ENCODE data around the gene HEPACAM.

HEPACAM gene

GRCh38 chr11:124880958-124881357 is 54.9 kb downstream of the HEPACAM start:
- DNase-seq = no peak

- DNase-seq = no peak
These were observed 55.6 kb downstream of the HEPACAM start for GRCh38 chr11:124880290-124880611.

GRCh38 chr11:124879493-124880289 is 56.2 kb downstream of the HEPACAM start:
- DNase-seq = no peak

- DNase-seq = no peak
These were observed 56.9 kb downstream of the HEPACAM start for GRCh38 chr11:124878759-124879492.

GRCh38 chr11:124877910-124878758 is 57.7 kb downstream of the HEPACAM start:
- DNase-seq = no peak

- no peak for DNase-seq
These were observed 58.3 kb downstream of the HEPACAM start for GRCh38 chr11:124877631-124877909.

GRCh38 chr11:124876818-124877630 is 58.8 kb downstream of the HEPACAM start:
- DNase-seq = no peak

- DNase-seq = peak; percentile 70
These were observed 59.7 kb downstream of the HEPACAM start for GRCh38 chr11:124875943-124876817.

GRCh38 chr11:124875401-124875800 is 60.4 kb downstream of the HEPACAM start:
- no peak for DNase-seq

GRCh38 chr11:124874571-124875255 is 61.1 kb downstream of the HEPACAM start:
- no peak for DNase-seq

- DNase-seq = no peak
These were observed 61.9 kb downstream of the HEPACAM start for GRCh38 chr11:124873951-124874350.

GRCh38 chr11:124872741-124873140 is 63.1 kb downstream of the HEPACAM start:
- DNase-seq = no peak

- DNase-seq = no peak
These were observed 63.6 kb downstream of the HEPACAM start for GRCh38 chr11:124872280-124872679.

GRCh38 chr11:124870430-124870829 is 65.4 kb downstream of the HEPACAM start:
- no peak for DNase-seq

- no peak for DNase-seq
These were observed 65.9 kb downstream of the HEPACAM start for GRCh38 chr11:124869856-124870387.

- DNase-seq = no peak
These were observed 66.5 kb downstream of the HEPACAM start for GRCh38 chr11:124869331-124869730.
